Fibroblast of lung (primary cell): ENCODE results near the gene HTD2. TPM values are rescaled to one million over a fixed set of nuclear protein-coding genes. Genes with fewer than 3 reads are reported as not detected.
A peak's percentile ranks its signal among the peaks of the same experiment; 100 is the strongest.

Experiments
- DNase-seq, 2 donors: peaks; one replicate each; pipeline versions ENCODE4 v3.0.0 to v3.0.0-alpha.2; 2010; ENCODE audit warnings: low read depth in 2 of 2
- H2AFZ ChIP-seq: 2 replicates; pipeline ENCODE4 v1.5.1; 2012; ENCODE audit warnings: low read length, control low read depth, inconsistent platforms
- H3K27ac ChIP-seq: 2 replicates; pipeline ENCODE4 v1.5.1; 2011; ENCODE audit warnings: low read length, control low read depth; ENCODE audit not compliant: insufficient read depth
- H3K27me3 ChIP-seq: 2 replicates; pipeline ENCODE4 v1.5.1; 2011; ENCODE audit warnings: mild to moderate bottlenecking, low read length; ENCODE audit not compliant: control insufficient read depth, insufficient read depth
- H3K36me3 ChIP-seq: 2 replicates; pipeline ENCODE4 v1.5.1; 2011; ENCODE audit warnings: low read length; ENCODE audit not compliant: control insufficient read depth, insufficient read depth
- H3K4me1 ChIP-seq: 2 replicates; pipeline ENCODE4 v1.5.1; 2011; ENCODE audit warnings: low read length; ENCODE audit not compliant: control insufficient read depth, insufficient read depth; ENCODE audit errors: extremely low read depth
- H3K4me2 ChIP-seq: 2 replicates; pipeline ENCODE4 v1.5.1; 2011; ENCODE audit warnings: low read length, control low read depth; ENCODE audit not compliant: insufficient read depth; ENCODE audit errors: extremely low read depth
- H3K4me3 ChIP-seq, 4 experiments: fragments of 200-600 bp in 1 of 4; sonication (generic) in 1 of 4; replicated peaks in 1 of 4; 2 replicates each; pipeline ENCODE4 v1.5.1; 2011 to 2016; ENCODE audit warnings: low read length in 4 of 4, low read depth in 3 of 4, mild to moderate bottlenecking in 3 of 4, control low read depth in 2 of 4, inconsistent platforms in 1 of 4, mixed read lengths in 1 of 4; ENCODE audit not compliant: insufficient read depth in 1 of 4; ENCODE audit errors: control extremely low read depth in 1 of 4
- H3K79me2 ChIP-seq: 2 replicates; pipeline ENCODE4 v1.5.1; 2012; ENCODE audit warnings: mild to moderate bottlenecking, low read length, inconsistent platforms; ENCODE audit not compliant: control insufficient read depth, insufficient read depth
- H3K9ac ChIP-seq: 2 replicates; pipeline ENCODE4 v1.5.1; 2011; ENCODE audit warnings: mild to moderate bottlenecking, low read length, control low read depth; ENCODE audit not compliant: insufficient read depth
- H3K9me3 ChIP-seq: 2 replicates; pipeline ENCODE4 v1.5.1; 2012; ENCODE audit warnings: low read depth, low read length; ENCODE audit not compliant: control insufficient read depth, insufficient read depth
- H4K20me1 ChIP-seq: 2 replicates; pipeline ENCODE4 v1.5.1; 2011; ENCODE audit warnings: low read length; ENCODE audit not compliant: control insufficient read depth, insufficient read depth; ENCODE audit errors: extremely low read depth
- CTCF ChIP-seq, 2 donors: IDR thresholded peaks in 1 of 2; conservative IDR thresholded peaks in 1 of 2; 1 replicate in 1 of 2; 2 replicates in 1 of 2; pipeline ENCODE4 v1.5.1; 2011 to 2012; ENCODE audit warnings: low read length in 2 of 2, control low read depth in 1 of 2, inconsistent platforms in 1 of 2, low read depth in 1 of 2, mild to moderate bottlenecking in 1 of 2
- EZH2 ChIP-seq: IDR thresholded peaks from 2 replicates; pipeline ENCODE4 v1.5.1; 2012; ENCODE audit warnings: low read length, control low read depth, mild to moderate bottlenecking; ENCODE audit errors: missing control alignments
- polyA plus RNA-seq, 2 donors: library from polyadenylated mRNA; depleted of rRNA in 1 of 2; stranded (reverse) in 1 of 2; unstranded in 1 of 2; fragments of >200 nt; gene quantifications; 2 replicates each; pipeline ENCODE4 v1.2.1, GENCODE V29; 2011 to 2012; ENCODE audit warnings: missing spikeins in 1 of 2
- total RNA-seq: library from RNA; depleted of rRNA; stranded (reverse); fragments of >200 nt; gene quantifications from 2 replicates; pipeline ENCODE4 v1.2.1, GENCODE V29; 2014

The HTD2 gene
- total and polyA plus RNA-seq, 2 donors (not counting 1 experiment from before 2014, with no cell fraction given): 8.6 to 8.9 TPM

GRCh38 chr3:58340594-58341244, 34.4 kb downstream of the HTD2 start:
- peaks cover 11% of the 10 kb centered on the region for H3K4me1 ChIP-seq
- no peak overlapping the region for H3K27ac ChIP-seq
- H3K27me3 ChIP-seq: no peaks in the 10 kb centered on the region
- no peak for DNase-seq
- peaks cover 12% of the 10 kb centered on the region for H3K79me2 ChIP-seq
- H3K36me3 ChIP-seq: peaks cover 1% of the 10 kb centered on the region
- no peaks in the 10 kb centered on the region for H3K9me3 ChIP-seq
- no peaks in the 10 kb centered on the region for H4K20me1 ChIP-seq
- H3K4me2 ChIP-seq: no peak overlapping the region
- no peak overlapping the region for H2AFZ ChIP-seq
- TF ChIP-seq EZH2 (no peak), CTCF (conservative IDR thresholded peaks at IDR 0.05 in 1 of 2, IDR thresholded peaks at IDR 0.05 in 1 of 2; ENCODE audit: low read depth in 1 of 2, low read length in 2 of 2) (no peak)
- no peak overlapping the region for H3K4me3 ChIP-seq
- no peak overlapping the region for H3K9ac ChIP-seq

- H3K27ac ChIP-seq: no peak overlapping the region
- DNase-seq: peak in 1 of 2 donors; percentile 18
- H3K9ac ChIP-seq: no peak overlapping the region
- TF ChIP-seq EZH2 (no peak), CTCF (conservative IDR thresholded peaks at IDR 0.05 in 1 of 2, IDR thresholded peaks at IDR 0.05 in 1 of 2; ENCODE audit: low read depth in 1 of 2, low read length in 2 of 2) (no peak)
- H3K4me2 ChIP-seq: no peak overlapping the region
- no peaks in the 10 kb centered on the region for H4K20me1 ChIP-seq
- H3K4me1 ChIP-seq: peaks cover 7% of the 10 kb centered on the region
- peaks cover 9% of the 10 kb centered on the region for H3K79me2 ChIP-seq
- H3K9me3 ChIP-seq: no peaks in the 10 kb centered on the region
- peaks cover 1% of the 10 kb centered on the region for H3K36me3 ChIP-seq
- H3K27me3 ChIP-seq: no peaks in the 10 kb centered on the region
- H2AFZ ChIP-seq: no peak overlapping the region
- no peak overlapping the region for H3K4me3 ChIP-seq
These were observed 35.1 kb downstream of the HTD2 start for GRCh38 chr3:58341376-58341775.

DNA sequence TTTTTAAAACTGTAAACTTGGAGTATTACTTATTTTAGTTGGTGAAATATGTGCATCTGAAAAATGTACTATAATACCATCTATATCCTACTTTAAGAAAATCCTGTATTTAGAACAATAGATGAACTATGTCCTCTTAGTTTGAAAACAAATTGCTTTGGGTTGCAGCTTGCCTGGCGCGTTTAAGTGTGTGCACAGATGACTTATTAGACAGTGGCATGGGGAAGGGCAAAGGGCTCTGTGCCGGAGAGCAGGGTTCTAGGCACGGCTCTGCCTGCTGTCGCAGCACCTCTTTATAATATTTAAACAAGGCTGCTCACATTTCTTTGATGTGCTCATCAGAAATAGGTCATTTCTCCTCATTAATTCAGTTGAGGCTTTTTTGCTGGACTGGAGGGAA, 36.4 kb downstream of the HTD2 start:
- Histone ChIP-seq H4K20me1 (no peaks in the 10 kb centered on the region), H3K79me2 (peaks cover 5% of the 10 kb centered on the region)
- DNase-seq: no peak

More for the DNA sequence above, 36.4 kb downstream of the HTD2 start:
- no peaks in the 10 kb centered on the region for H3K9me3 ChIP-seq
- no peak overlapping the region for H2AFZ ChIP-seq
- no peak overlapping the region for H3K4me2 ChIP-seq
- no peak overlapping the region for H3K9ac ChIP-seq
- no peak overlapping the region for H3K27ac ChIP-seq
- peaks cover 1% of the 10 kb centered on the region for H3K36me3 ChIP-seq
- no peak for TF ChIP-seq CTCF (conservative IDR thresholded peaks at IDR 0.05 in 1 of 2, IDR thresholded peaks at IDR 0.05 in 1 of 2; ENCODE audit: low read depth in 1 of 2, low read length in 2 of 2)
- H3K4me3 ChIP-seq: no peak overlapping the region
- peaks cover 4% of the 10 kb centered on the region for H3K4me1 ChIP-seq
- no peaks in the 10 kb centered on the region for H3K27me3 ChIP-seq
